Prostate gland (tissue), 2 donors: Measurements from ENCODE around the gene WHRN.

Source experiments
- CTCF ChIP-seq, 4 experiments: fragments of 200-600 bp in 2 of 4; fragments of 450-650 bp in 2 of 4; sonication (generic) in 2 of 4; IDR thresholded peaks; 1 replicate in 3 of 4; 2 replicates in 1 of 4; pipeline ENCODE4 v1.5.1; 2016 to 2019; ENCODE audit warnings: antibody characterized with exemption in 4 of 4, mild to moderate bottlenecking in 2 of 4, moderate library complexity in 2 of 4
- POLR2A ChIP-seq: fragments of 450-650 bp; IDR thresholded peaks from one replicate; pipeline ENCODE4 v1.6.1; 2016; ENCODE audit warnings: antibody characterized with exemption, mild to moderate bottlenecking

- TF ChIP-seq CTCF (IDR thresholded peaks at IDR 0.05) (no peak), POLR2A (no peak)
Observed at GRCh38 chr9:114367366-114367765, 137.9 kb downstream of the WHRN start.
